Hepatic stellate cell (primary cell): ENCODE measurements around the gene ANG.

Experiments
- DNase-seq: peaks from one replicate; pipeline ENCODE4 v3.0.0; 2011; ENCODE audit warnings: low spot score

The ANG gene

GRCh38 chr14:20676072-20676471 is 12.5 kb upstream of the ANG start:
- no peak for DNase-seq

- DNase-seq, result peak; percentile 37
Measured at GRCh38 chr14:20679907-20680306, 8.7 kb upstream of the ANG start.

GRCh38 chr14:20680363-20680762 is 8.2 kb upstream of the ANG start:
- DNase-seq, result no peak

- DNase-seq, result peak; percentile 67
Measured at GRCh38 chr14:20680843-20681347, 7.7 kb upstream of the ANG start.

GRCh38 chr14:20681348-20682126 is 7.0 kb upstream of the ANG start:
- DNase-seq, result peak; percentile 58

- no peak for DNase-seq
Measured at GRCh38 chr14:20682127-20682434, 6.5 kb upstream of the ANG start.

GRCh38 chr14:20682435-20683124 is 6.0 kb upstream of the ANG start:
- DNase-seq, result peak; percentile 88

- DNase-seq, result peak; percentile 66
Measured at GRCh38 chr14:20683125-20683890, 5.3 kb upstream of the ANG start.

- DNase-seq, result peak; percentile 81
Measured at GRCh38 chr14:20683891-20684661, 4.5 kb upstream of the ANG start, which contains the start of gene RNASE4. Gene RNASE4 (plus strand): TSS chr14:20684560. CDS start chr14:20699372, 14,812 bp downstream.

- DNase-seq, result peak; percentile 47
Measured at GRCh38 chr14:20684662-20685456, 3.7 kb upstream of the ANG start.

GRCh38 chr14:20686386-20687143 is 2.0 kb upstream of the ANG start:
- DNase-seq, result no peak

GRCh38 chr14:20687362-20688166 is 1.0 kb upstream of the ANG start:
- no peak for DNase-seq

GRCh38 chr14:20690848-20691640 is 2.5 kb downstream of the ANG start:
- peak; percentile 72 for DNase-seq

- DNase-seq, result no peak
Measured at GRCh38 chr14:20692116-20692751, 3.7 kb downstream of the ANG start.

GRCh38 chr14:20696764-20697163 is 8.2 kb downstream of the ANG start:
- DNase-seq, result no peak

GRCh38 chr14:20697273-20698017 is 8.9 kb downstream of the ANG start:
- peak; percentile 71 for DNase-seq

- DNase-seq, result no peak
Measured at GRCh38 chr14:20698018-20698329, 9.4 kb downstream of the ANG start.

GRCh38 chr14:20698934-20699333 is 10.4 kb downstream of the ANG start:
- DNase-seq, result no peak
